Adrenal gland (tissue), 5 donors: Measurements from ENCODE around the gene HOXC11.

Experiments
- POLR2A ChIP-seq, 2 donors: fragments of 450-650 bp; IDR thresholded peaks; one replicate each; pipeline ENCODE4 v1.6.1; 2017; ENCODE audit warnings: antibody characterized with exemption in 2 of 2, mild to moderate bottlenecking in 2 of 2, moderate library complexity in 1 of 2
- TF ChIP-seq, protein P1 (sequence below), 6 experiments: fragments of 450-650 bp in 4 of 6; fragments of 200-600 bp in 2 of 6; sonication (generic) in 1 of 6; IDR thresholded peaks; 1 replicate in 5 of 6; 2 replicates in 1 of 6; pipeline versions ENCODE4 v1.5.1 to v1.8.0; 2016 to 2021; ENCODE audit warnings: antibody characterized with exemption in 6 of 6, mild to moderate bottlenecking in 2 of 6, moderate library complexity in 1 of 6
- donor health status: DM: no; HTN: no; CAD: no.

DNA sequence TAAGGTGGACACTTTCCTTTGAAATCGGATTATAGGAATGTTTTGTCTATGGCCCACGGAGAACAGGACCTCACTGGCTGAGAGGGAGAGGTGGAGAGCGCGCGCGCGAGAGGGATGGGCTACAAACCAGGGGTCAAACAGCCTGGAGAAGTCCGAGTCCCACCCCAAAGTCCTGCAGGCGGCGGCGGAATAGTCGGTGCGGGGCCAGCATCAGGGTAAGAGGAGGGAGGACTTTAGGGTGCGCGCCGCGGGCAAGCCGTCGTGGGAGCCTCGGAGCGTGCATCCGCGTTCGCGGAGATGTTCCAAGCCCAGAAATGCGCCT is 32.6 kb downstream of the HOXC11 start:
- TF ChIP-seq, protein P1, sequence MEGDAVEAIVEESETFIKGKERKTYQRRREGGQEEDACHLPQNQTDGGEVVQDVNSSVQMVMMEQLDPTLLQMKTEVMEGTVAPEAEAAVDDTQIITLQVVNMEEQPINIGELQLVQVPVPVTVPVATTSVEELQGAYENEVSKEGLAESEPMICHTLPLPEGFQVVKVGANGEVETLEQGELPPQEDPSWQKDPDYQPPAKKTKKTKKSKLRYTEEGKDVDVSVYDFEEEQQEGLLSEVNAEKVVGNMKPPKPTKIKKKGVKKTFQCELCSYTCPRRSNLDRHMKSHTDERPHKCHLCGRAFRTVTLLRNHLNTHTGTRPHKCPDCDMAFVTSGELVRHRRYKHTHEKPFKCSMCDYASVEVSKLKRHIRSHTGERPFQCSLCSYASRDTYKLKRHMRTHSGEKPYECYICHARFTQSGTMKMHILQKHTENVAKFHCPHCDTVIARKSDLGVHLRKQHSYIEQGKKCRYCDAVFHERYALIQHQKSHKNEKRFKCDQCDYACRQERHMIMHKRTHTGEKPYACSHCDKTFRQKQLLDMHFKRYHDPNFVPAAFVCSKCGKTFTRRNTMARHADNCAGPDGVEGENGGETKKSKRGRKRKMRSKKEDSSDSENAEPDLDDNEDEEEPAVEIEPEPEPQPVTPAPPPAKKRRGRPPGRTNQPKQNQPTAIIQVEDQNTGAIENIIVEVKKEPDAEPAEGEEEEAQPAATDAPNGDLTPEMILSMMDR (IDR thresholded peaks at IDR 0.05) = no peak
- no peak for TF ChIP-seq POLR2A (IDR thresholded peaks at IDR 0.05)
